A673 (cell line): Measurements from ENCODE around the gene CES5A. TPM values are rescaled to one million over a fixed set of nuclear protein-coding genes. Genes with fewer than 3 reads are reported as not detected.

Experiments
- BruUV-seq: library from RNA; stranded (reverse); fragments of 400-500 nt; replicated peaks from 2 replicates; lab custom pipeline; 2021; lab: Mats Ljungman, UMichigan
- CTCF ChIA-PET: fragments of 300-600 bp; sonication (Branson Sonifier 250); formaldehyde crosslinking; loops from one replicate; lab custom pipeline; 2022; ENCODE audit warnings: antibody characterized with exemption; lab: Charles Lee
- POLR2A ChIA-PET: fragments of 300-600 bp; sonication (Branson Sonifier 250); formaldehyde crosslinking; loops from one replicate; lab custom pipeline; 2022; ENCODE audit warnings: antibody characterized with exemption; ENCODE audit not compliant: low non-redundant PET; lab: Charles Lee
- DNase-seq: peaks from one replicate; pipeline ENCODE4 v3.0.0-alpha.2; 2015; ENCODE audit warnings: low spot score
- H3K27ac ChIP-seq: fragments of 200-600 bp; sonication (generic); 2 replicates; pipeline ENCODE4 v1.5.1; 2016; ENCODE audit warnings: mixed run types, low read depth, mild to moderate bottlenecking, mixed read lengths, antibody characterized with exemption, low read length; ENCODE audit not compliant: poor library complexity, severe bottlenecking
- H3K27me3 ChIP-seq: fragments of 200-600 bp; sonication (generic); replicated peaks from 2 replicates; pipeline ENCODE4 v1.6.1; 2017; ENCODE audit warnings: mixed run types, low read depth, mild to moderate bottlenecking, mixed read lengths, antibody characterized with exemption, low read length; ENCODE audit not compliant: insufficient read depth, poor library complexity
- H3K36me3 ChIP-seq: fragments of 200-600 bp; sonication (generic); 2 replicates; pipeline ENCODE4 v1.6.1; 2016; ENCODE audit warnings: mixed run types, mild to moderate bottlenecking, mixed read lengths, antibody characterized with exemption, low read length; ENCODE audit not compliant: insufficient read depth, poor library complexity, severe bottlenecking
- H3K4me1 ChIP-seq: fragments of 200-600 bp; sonication (generic); 2 replicates; pipeline ENCODE4 v1.6.1; 2017; ENCODE audit warnings: mixed run types, mild to moderate bottlenecking, mixed read lengths, antibody characterized with exemption, low read length; ENCODE audit not compliant: insufficient read depth, poor library complexity, severe bottlenecking
- H3K4me3 ChIP-seq: fragments of 200-600 bp; sonication (generic); 2 replicates; pipeline ENCODE4 v1.5.1; 2016; ENCODE audit warnings: low read depth, mixed run types, mild to moderate bottlenecking, mixed read lengths, low read length; ENCODE audit not compliant: poor library complexity, severe bottlenecking
- H3K9me3 ChIP-seq: fragments of 200-600 bp; sonication (generic); 2 replicates; pipeline ENCODE4 v1.6.1; 2016; ENCODE audit warnings: mixed run types, low read depth, mild to moderate bottlenecking, mixed read lengths, antibody characterized with exemption, low read length; ENCODE audit not compliant: poor library complexity, severe bottlenecking
- EZH2 ChIP-seq: fragments of 200-600 bp; sonication (generic); IDR thresholded peaks from 2 replicates; pipeline ENCODE4 v1.6.1; 2017; ENCODE audit warnings: borderline replicate concordance, low read depth, mild to moderate bottlenecking, mixed read lengths, antibody characterized with exemption, low read length; ENCODE audit not compliant: poor library complexity, severe bottlenecking
- intact Hi-C: fragments of 100-400 bp; cut with micrococcal nuclease; formaldehyde crosslinking; loops from one replicate; pipeline ENCODE4 v1.10.0; 2022; ENCODE audit not compliant: unreplicated experiment
- total RNA-seq: library from RNA; stranded (reverse); gene quantifications from 2 replicates; pipeline ENCODE4 v1.2.3, GENCODE V29; 2021
- TF ChIP-seq, protein P1 (sequence below): fragments of 300-800, 200-600 bp; sonication (generic); conservative IDR thresholded peaks from 2 replicates; pipeline ENCODE4 v1.5.1; 2017; ENCODE audit warnings: low read depth, mild to moderate bottlenecking, antibody characterized with exemption, low read length, moderate library complexity, mixed read lengths

Gene CES5A
- total RNA-seq, 1 experiment from 2014 or later: not detected

GRCh38 chr16:55828680-55829079 lies 46.5 kb downstream of the CES5A start:
- peak overlapping the region; percentile 41 for H3K4me3 ChIP-seq
- H3K27me3 ChIP-seq: no peaks in the 10 kb centered on the region
- intact Hi-C loops: no loop called here
- peaks cover 36% of the 10 kb centered on the region for H3K36me3 ChIP-seq
- H3K27ac ChIP-seq: no peak overlapping the region
- no peaks in the 10 kb centered on the region for H3K4me1 ChIP-seq
- TF ChIP-seq, protein P1, sequence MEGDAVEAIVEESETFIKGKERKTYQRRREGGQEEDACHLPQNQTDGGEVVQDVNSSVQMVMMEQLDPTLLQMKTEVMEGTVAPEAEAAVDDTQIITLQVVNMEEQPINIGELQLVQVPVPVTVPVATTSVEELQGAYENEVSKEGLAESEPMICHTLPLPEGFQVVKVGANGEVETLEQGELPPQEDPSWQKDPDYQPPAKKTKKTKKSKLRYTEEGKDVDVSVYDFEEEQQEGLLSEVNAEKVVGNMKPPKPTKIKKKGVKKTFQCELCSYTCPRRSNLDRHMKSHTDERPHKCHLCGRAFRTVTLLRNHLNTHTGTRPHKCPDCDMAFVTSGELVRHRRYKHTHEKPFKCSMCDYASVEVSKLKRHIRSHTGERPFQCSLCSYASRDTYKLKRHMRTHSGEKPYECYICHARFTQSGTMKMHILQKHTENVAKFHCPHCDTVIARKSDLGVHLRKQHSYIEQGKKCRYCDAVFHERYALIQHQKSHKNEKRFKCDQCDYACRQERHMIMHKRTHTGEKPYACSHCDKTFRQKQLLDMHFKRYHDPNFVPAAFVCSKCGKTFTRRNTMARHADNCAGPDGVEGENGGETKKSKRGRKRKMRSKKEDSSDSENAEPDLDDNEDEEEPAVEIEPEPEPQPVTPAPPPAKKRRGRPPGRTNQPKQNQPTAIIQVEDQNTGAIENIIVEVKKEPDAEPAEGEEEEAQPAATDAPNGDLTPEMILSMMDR: no peak
- TF ChIP-seq EZH2: no peak
- ChIA-PET POLR2A (no interaction called here), CTCF (no interaction called here)
- no peaks in the 10 kb centered on the region for H3K9me3 ChIP-seq
- DNase-seq: no peak
- no TSS peak for BruUV-seq

DNA sequence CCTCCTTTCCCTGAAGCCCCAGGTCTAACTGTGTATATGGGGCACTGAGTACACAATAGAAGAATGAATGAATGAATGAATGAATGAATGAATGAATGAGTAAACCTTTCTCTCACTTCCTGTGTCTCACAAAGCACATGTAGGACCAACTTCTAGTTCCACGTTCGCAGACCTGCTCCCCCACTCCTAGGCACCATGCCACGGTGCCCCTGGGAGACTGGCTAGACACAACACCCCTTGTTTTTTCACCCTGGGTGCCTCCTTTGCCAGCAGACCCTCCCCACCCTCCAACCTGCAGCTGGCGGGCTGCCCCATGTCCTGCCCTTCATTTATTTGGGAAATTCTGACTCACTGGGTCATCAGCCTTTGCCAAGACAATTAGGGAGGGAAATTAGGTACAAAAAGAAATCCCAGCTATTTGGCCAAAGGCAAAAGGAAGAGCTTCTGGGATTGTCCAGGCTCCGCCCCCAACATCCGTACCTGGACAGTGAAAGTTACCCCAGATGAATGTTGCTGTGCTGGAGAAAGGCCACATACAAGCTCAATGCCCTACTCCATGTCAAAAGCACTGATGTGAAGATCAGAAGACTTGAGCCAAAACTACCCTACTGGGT lies 50.0 kb downstream of the CES5A start:
- Histone ChIP-seq H3K27me3 (no peaks in the 10 kb centered on the region), H3K36me3 (peaks cover 61% of the 10 kb centered on the region), H3K4me3 (no peak overlapping the region), H3K9me3 (no peaks in the 10 kb centered on the region), H3K4me1 (no peaks in the 10 kb centered on the region), H3K27ac (no peak overlapping the region)
- intact Hi-C loops: no loop called here
- CTCF ChIA-PET: no interaction called here
- no TSS peak for BruUV-seq
- no peak for DNase-seq
- TF ChIP-seq, protein P1: no peak
- TF ChIP-seq EZH2: no peak
- POLR2A ChIA-PET: no interaction called here

DNA sequence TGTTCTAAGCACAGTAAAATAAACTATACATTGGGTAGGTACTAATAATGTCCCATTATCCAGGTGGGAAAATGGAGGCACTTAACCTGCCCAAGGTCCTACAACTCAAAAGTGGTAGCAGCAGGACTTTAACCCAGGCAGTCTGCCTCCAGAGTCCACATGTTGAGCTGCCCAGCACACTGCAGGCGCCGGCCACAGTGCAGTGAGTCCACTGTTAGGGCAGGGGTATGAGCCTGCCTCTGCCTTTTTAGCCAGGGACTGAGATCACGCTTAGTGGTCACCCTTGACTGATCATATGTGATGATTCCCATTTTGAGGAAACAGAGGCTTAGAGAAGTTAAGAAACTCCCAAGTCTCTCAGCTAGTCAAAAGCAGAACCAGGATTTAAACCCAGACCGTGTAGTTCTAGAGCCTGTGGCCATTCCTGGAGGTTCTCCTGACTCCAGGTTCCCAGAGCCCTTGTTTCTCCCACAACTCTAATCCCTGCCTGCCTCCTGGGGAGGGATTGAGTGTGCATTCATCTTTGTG lies 50.6 kb downstream of the CES5A start:
- intact Hi-C loops: no loop called here
- CTCF ChIA-PET: no interaction called here
- no peak for DNase-seq
- H3K36me3 ChIP-seq: peaks cover 62% of the 10 kb centered on the region
- POLR2A ChIA-PET: no interaction called here
- H3K4me1 ChIP-seq: no peaks in the 10 kb centered on the region
- TF ChIP-seq, protein P1: no peak
- no TSS peak for BruUV-seq
- H3K27me3 ChIP-seq: no peaks in the 10 kb centered on the region
- no peak overlapping the region for H3K27ac ChIP-seq
- H3K9me3 ChIP-seq: no peaks in the 10 kb centered on the region
- no peak overlapping the region for H3K4me3 ChIP-seq
